SK-MEL-5 (cell line): ENCODE data around the gene HAO2. TPM values are rescaled to one million over a fixed set of nuclear protein-coding genes. Genes with fewer than 3 reads are reported as not detected.

Source experiments
- DNase-seq: peaks from one replicate; pipeline ENCODE4 v3.0.0-alpha.2; 2016; ENCODE audit warnings: low read depth, low spot score
- in situ Hi-C: cut with HindIII; loops from 2 replicates; pipeline ENCODE4 v1.10.0; 2016; ENCODE audit warnings: low sequenced_read_pairs, high pct_unique_total_duplicates, low pct_unique_long_range_greater_than_20kb
- total RNA-seq: library from RNA; depleted of rRNA; stranded (reverse); fragments of >200 nt; shearing (Covaris generic); gene quantifications from 2 replicates; pipeline ENCODE4 v1.2.3, GENCODE V29; 2014

The HAO2 gene
- total RNA-seq, 1 experiment from 2014 or later: 0.21 TPM

DNA sequence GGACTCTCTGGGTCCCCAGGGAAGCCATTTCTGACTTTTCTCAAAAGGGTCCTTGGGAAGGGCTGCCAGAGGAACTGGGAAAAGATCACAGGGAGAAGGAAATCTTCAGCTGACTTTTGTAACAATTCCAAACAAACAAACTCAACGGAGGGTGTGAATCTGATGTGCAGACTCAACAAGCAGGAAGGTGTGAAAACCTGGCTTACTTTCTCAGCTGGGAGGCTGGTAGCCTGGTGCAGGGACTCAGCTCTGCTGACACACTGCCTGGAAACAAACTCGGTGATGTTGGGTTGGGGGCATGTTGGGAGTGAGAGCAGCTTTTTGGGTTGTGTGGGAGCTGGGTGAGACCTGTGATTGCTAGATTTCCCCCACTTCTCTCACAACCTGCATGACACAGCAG is 36.2 kb downstream of the HAO2 start:
- in situ Hi-C loops: no loop called here
- no peak for DNase-seq

GRCh38 chr1:119409731-119410130 is 41.1 kb downstream of the HAO2 start:
- in situ Hi-C loops: no loop called here
- DNase-seq: no peak

GRCh38 chr1:119410961-119411360 is 42.4 kb downstream of the HAO2 start:
- peak; percentile 79 for DNase-seq
- in situ Hi-C loops: no loop called here

GRCh38 chr1:119414950-119415349 is 46.4 kb downstream of the HAO2 start, which contains the start of gene HSD3B2:
Gene HSD3B2 (plus strand): TSS chr1:119415150. CDS start chr1:119415420, 270 bp downstream.
- DNase-seq: no peak
- in situ Hi-C loops: no loop called here

DNA sequence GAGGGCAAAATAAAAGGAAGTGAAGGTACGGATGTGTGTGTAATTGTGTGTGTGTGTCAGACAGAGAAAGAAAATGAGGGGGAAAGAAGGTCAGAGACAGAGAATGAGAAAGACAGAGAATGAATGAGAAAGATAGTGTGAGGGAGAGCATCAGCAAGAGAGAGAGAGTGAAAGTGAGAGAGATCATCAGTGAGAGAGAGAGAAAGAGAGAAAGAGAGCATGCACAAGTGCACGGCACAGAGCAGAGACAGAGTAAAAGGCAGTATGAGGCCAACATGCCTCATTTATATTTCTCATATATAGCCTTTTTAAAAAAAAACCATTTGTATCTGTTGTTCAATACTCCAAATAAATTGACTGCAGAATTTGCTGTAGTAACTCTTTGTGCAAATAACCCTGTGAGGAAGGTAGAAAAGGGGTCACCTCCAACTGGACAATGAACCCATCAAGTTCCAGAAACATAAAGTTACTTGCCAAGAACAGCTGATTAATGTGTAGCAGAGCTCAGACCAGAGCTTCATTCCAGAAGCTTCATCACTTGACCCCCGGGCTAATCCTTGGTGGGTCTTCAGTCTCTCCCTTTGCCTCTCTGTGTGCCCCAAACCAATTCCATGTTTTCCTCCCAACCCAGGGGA is 47.5 kb downstream of the HAO2 start:
- DNase-seq: no peak
- in situ Hi-C loops: no loop called here

GRCh38 chr1:119419109-119419508 is 50.5 kb downstream of the HAO2 start:
- in situ Hi-C loops: no loop called here
- no peak for DNase-seq

- in situ Hi-C loops: no loop called here
- DNase-seq: no peak
Observed at GRCh38 chr1:119420638-119421037, 52.1 kb downstream of the HAO2 start.

GRCh38 chr1:119422631-119423030 is 54.0 kb downstream of the HAO2 start:
- in situ Hi-C loops: no loop called here
- no peak for DNase-seq

DNA sequence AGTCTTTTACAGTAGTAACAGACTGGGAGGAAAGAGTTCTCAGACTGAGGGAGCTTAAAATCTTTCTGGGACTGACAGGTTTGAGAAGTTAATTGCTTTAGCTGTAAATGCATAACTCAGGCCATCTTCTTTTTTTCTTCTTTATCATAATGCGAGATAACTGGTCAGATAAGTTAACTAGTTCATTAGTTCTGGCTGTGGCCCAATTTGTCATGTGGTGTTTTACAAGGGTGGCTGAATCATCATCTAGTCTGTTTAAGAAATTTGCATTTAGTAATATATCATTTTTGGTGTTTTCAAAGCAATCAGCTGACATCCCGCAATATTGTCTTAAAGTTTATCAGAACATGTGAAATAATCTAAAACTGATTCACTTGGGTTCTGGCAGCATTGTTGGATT is 60.4 kb downstream of the HAO2 start:
- in situ Hi-C loops: no loop called here
- DNase-seq: no peak

DNA sequence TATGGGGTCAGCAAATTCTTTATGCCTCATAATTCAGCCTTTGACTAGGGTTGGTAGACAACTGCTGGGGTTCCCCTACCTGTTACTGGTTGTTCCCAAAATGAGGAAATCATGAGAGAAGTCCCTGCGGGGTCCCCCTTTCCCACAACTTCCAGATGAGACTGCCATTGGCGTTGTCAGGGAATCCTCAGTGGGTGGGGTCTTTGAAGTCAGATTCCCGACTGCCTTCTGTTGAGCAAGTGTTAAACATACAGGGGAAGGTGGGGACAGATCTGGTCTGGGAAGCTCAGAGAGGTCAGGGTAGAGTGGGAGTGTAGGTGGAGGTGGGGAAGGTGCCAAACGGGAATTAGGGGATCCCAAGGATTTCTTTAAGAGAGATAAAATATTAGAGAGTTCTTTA is 61.1 kb downstream of the HAO2 start:
- DNase-seq: no peak
- in situ Hi-C loops: no loop called here

- DNase-seq: no peak
- in situ Hi-C loops: no loop called here
Observed at GRCh38 chr1:119430486-119430885, 61.9 kb downstream of the HAO2 start.

- DNase-seq: no peak
- in situ Hi-C loops: no loop called here
Observed at GRCh38 chr1:119431836-119432235, 63.3 kb downstream of the HAO2 start.

GRCh38 chr1:119435052-119435451 is 66.5 kb downstream of the HAO2 start:
- in situ Hi-C loops: no loop called here
- no peak for DNase-seq

- in situ Hi-C loops: no loop called here
- no peak for DNase-seq
Observed at GRCh38 chr1:119438761-119439160, 70.2 kb downstream of the HAO2 start.

GRCh38 chr1:119440721-119441307 is 72.2 kb downstream of the HAO2 start:
- in situ Hi-C loops: no loop called here
- peak; percentile 4 for DNase-seq

- DNase-seq: no peak
- in situ Hi-C loops: no loop called here
Observed at GRCh38 chr1:119442756-119443155, 74.2 kb downstream of the HAO2 start.
